GM21619 (cell line): ENCODE data around the gene ACTBL2.

Source experiments
- ATAC-seq: cut with Tn5 transposase; IDR thresholded peaks from one replicate; pipeline ENCODE4 v1.9.1; 2021; ENCODE audit not compliant: unreplicated experiment

Gene ACTBL2

DNA sequence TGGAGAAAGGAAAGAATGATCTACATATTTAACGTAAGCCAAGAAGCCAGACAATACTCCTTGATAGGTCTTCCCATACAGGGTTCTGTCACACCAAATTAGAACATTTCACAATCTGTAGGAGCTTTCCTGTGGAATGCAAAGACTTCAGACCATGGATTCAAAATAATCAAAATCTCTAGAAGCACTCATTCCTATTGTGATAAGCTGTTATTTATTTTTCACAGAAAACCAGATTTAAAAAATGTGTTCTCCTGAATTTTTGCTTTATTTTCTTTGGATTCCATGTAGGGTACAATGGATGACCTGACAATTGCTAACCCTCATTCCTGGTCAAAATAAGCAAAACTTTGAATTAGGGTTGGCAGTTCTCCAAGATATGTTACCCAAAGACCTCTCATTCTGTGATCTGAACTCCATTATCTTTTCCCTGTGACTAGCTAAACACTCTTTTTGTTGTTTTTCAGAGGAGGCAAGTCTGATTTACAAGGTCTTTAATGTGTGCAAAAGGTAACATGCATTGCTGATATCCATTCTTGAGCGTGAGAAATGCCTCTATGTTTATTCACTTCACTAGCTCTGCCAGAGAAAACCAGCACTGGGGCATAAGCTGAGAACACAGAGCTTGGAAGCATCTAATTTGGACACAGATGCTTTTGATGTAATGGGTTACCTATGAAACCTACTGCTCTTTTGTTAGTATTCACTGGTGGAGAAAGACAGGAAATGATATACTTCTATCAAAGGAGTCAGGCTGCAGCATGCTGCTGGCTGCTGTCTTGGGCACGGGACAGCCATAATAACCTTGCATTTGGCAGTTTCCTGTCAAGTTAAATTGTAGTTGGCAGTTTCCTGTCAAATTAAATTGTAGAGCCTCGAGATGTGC lies 31.4 kb downstream of the ACTBL2 start:
- ATAC-seq = no peak

DNA sequence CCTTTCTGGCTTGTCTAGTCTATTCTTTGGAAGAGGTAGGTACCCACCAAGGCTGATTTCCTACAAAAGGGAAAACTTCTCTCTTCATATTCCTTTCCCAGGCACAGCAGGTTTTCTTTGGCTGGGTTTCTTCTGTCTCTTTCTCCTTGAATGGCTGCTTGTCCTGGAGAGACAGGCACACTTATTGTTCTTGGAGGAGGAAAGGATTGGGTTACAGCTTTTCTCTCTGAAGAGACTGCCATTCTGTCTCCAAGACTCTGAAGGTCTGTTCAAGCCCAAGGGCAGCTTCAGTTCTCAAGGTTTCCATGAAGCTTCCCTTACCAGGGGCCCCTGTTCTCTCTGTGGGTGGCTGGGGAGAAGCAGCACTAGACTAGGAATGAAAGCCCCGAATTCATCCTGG lies 33.9 kb downstream of the ACTBL2 start:
- no peak for ATAC-seq

DNA sequence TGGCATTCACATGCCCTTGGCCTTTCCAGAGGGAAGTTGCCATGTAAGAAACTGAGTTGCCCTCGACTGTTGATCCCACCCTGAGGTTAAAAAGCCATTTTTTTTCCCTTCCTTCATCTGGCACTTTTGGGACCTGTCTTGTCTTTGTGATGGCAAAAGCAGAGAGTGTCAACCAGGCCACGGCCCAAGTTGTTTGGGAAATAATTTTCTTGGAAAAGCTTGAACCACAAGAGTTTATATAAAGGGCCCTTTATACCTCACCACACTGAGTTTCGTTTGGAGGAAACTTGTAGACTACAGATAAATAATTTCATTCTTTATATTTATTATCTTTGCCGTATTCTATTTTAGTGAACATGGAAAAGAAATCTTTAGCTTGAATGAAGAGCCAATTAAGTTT lies 34.3 kb downstream of the ACTBL2 start:
- ATAC-seq = no peak

DNA sequence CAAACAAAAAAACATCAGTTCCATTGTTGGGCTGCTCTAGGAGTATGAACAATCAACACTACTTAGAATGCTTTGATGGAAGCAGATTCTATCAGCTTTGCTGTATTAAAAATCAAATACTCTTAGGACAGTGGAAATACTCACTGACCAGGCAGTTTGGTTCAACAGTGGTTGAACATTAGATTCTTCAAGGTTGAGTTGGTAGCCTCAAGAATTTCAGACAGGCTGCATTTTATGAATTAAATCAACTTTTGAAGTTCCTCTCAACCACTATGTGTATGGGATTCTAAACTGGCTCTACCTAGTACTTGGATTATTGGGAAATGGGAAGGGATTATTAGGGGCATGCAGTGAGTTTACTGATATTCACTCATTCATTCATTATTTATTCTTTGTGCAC lies 35.0 kb downstream of the ACTBL2 start:
- no peak for ATAC-seq

DNA sequence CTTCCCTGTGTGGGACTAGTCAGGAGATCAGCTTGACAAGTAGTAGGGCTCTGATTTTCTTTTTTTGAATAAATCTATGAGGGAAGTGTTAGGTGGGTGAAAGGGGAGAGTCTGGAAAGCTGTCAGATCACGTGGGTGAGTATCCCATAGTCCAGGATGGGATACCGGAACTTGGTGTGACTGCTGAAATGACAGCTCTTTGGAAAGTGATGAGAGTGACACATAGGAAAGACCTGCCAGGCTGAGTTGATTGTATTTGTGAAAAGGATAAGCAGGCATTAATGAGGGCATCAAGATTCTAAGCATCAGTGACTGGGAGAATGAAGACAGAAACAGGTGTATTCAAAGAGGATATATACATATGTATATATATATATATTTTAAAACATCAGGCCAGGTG lies 35.6 kb downstream of the ACTBL2 start:
- no peak for ATAC-seq

DNA sequence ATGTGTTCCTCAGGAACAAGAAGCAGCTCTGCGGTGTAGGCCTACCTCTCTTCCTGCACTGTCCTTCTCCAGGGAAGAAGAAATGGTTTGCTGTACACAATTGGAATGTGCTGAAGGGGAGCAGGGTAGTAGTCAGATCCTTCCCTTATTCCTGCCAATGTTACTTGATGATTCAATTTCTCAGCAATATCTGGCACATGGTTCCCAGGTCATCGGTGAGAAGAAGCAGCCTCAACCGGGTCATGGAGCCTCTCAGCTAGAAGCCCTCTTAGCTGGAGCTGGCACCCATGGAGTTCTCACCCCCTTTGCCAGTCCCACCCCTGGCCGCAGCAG lies 36.9 kb downstream of the ACTBL2 start:
- ATAC-seq = no peak

DNA sequence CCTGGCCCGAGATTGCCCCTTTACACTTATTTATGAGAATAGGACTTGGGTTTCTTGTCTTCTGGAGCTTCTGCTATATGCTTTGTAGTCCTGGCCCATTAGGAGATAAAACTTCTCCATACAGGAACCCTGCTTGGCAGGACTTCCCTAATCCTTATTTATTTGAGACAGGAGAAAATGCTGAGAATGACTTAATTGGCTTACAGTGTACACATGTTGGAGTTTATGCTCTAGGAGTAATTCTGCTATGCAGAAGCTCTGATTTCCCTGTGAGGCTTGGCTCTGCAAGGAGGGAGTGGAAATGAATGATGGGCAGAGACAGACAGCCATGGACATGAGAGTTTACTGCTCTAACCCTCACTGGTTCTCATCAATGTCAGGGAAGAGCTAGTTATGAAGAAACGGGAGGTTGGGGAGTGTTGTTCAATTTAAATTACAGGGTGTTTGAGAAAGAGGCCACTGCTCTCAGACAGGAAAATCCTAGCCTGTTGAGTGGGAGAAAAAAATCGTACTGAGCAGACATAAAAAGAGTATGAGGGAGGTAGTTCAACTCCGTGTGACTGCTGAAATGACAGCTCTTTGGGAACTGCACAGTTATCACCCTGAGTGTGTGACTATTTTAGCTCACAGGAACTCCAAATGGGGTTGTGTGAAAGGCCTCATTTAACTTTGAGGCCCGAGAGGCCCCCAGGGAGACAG lies 37.5 kb downstream of the ACTBL2 start:
- ATAC-seq = no peak

DNA sequence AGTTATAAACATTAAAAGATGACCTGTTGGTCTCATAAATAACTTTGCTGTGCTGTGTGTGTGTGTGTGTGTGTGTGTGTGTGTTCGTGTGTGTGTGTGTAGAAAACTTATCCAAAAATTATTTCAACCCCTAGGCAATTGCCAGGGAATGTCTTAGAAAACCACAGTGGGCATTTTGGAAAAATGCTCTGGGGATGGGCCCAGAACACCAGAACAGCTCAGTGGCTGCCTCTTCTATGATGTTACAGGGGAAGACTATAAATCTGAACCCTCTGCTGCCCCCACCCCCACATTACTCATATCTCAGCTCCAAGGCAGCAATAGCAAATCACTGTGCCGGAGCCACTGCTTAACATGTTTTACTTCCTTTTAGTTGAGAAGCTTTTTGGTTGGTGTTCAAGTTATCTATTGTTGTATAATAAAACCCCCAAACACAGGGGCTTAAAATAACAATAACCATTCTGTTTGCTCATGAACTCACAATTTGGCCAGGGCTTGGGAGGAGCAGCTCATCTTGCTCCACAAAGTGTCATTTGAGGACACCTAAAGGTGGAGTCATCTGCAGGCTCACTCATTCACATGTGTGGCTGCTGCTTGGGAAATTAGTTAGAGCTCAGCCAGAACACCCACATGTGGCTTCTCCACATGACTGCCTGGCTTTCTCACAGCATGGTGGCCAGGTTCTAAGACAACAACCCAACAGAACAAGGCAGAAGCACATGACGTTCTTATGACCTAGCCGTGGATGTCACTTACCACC lies 40.4 kb downstream of the ACTBL2 start:
- peak; percentile 54 for ATAC-seq

DNA sequence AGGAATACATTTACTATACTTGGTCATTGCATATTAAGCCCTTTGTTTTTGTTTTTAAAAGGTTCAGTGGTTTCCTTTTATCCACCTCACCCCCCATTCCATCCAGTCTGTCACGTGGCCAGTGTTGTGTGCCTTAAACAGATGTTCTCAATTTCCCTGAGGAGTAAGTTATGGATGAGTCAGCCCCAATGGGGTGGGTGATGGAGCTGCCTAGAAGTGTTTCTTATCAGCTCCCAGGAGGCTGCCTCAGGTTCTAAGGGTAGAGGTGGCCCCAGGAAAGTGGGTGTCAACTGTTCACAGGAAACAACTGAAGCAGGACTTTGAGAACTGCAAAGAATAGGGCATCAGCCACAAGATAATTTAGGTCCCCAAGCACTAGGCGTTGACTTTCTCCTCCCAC lies 41.1 kb downstream of the ACTBL2 start:
- ATAC-seq = no peak

DNA sequence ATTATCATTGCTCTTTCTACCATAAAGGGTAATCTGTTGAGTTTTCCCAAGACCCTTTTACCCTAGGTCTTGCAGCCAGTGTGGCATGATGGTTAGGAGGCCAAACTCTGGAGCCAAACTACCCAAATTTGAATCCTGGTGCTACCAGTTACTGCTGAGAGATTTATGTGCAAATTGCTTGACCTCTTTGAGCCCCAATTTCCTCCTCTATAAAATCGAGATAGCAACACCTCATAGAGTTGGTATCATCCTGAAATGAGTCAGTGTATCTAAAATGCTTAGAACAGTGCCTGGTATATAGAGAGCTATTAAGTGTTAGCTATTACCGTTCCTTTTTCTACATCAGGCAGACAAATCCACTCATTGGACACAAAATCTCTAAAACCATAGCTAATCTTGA lies 43.0 kb downstream of the ACTBL2 start:
- no peak for ATAC-seq

DNA sequence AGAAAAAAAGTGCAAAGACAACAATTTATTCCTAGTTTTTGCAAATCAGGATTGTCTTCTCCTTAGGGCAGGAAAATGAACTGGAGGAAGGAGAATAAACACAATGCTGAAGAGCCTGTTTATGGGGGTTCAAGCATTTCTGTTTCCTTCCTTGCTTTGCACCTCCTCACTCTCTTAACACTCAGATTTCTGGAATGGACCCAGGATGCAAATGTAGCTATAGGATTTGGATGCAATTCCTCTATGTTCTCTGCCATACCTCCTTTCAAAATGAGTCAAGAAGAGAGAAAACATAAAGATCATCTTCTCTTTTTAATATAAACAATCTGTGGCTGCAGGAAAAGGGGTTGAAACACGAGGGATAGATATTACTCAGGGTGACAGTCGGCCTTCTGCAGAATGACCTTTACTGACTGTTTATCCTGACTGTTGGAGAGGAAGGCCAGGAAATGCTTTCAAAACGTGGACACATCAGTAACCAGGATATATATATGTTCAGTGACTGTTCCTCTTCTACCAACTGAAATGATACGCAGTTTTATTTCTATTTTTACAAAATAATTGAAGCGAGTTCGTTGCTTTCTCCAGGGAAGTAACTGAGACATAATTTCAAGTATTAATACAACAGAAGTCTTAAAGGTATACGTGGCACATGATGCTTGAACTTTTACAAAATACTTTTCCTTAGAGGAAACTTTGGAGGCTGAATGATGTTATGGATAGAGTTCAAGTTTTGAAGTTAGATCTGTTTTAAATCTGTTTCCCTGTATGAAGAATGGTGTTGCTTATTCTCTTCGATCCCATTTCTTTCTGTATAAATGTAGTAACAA lies 44.4 kb downstream of the ACTBL2 start:
- no peak for ATAC-seq

DNA sequence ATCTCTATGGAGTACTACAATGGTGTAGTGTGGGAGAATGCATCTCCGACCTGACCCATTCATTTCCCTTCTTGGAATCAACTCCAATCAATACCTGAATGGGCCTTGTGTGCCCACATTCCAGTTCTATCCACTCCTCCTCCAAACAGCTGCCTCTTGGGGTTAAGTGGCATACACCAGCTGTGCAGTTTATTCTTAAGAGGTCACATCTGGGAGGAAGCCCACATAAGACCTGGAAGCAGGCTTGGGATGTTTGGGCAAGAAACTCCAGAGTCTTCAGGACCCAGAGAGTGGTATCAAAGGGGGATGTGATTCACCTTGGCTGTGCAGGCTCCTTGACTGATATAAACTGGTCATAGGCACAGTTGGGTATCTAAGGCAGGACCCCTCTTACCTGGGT lies 46.0 kb downstream of the ACTBL2 start:
- ATAC-seq = no peak

DNA sequence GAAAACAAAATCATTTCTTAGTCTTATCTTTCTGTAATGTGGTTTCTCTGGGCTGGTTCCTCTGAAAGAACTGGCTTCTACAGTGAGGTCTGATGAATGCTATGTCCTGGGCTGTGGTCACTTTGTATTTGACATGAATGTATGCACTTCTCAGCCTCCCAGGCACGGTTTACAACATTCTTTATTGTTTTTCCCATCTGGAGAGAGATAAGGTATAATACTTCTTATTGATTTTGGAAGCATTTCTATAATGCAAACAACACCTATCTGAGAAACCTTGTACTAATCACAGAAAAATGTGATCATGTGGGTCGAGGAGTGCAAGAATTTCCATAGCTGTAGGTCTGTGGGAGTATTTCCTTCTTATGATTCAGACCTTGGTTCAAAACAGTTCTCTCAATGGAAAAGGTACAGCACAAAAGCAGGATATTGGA lies 46.9 kb downstream of the ACTBL2 start:
- no peak for ATAC-seq

DNA sequence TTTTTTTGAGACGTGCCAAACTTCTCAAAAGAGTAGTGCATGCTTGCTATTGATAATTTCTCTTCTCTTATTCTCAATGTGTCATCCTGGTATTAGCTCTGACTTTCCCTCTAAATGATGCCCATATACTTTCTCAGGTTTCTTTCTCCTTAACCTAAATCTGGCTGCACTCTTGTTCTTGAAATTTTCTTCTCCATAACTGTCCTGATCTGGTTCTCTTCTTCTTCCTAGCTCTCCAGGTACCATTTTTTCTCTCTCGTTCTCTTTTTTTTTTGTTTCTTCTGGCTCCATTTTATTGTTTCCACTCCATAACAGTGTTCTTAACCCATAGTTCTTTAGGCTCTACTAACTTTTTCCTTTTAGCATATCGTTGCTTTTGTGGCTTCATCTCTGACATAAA lies 47.9 kb downstream of the ACTBL2 start:
- ATAC-seq = no peak

DNA sequence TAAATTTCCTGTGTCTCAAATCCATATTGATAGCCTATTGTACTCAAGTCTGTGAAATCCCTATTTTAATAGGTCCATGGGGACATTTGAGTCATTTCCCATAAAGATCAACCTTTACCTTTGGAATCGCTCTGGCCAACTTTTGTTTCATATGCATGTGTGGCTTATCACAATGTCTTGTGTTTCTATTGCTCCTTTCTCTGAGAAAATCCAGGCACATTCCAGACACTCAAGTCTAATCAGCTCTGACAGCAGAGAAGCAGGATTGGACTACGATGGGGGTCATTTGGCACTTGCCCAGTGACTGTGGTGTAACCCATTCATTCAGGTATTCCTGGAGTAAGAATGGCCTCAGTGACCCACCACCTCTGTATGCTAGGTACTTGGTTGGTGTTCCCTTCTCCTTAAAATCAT lies 48.4 kb downstream of the ACTBL2 start:
- ATAC-seq = no peak

DNA sequence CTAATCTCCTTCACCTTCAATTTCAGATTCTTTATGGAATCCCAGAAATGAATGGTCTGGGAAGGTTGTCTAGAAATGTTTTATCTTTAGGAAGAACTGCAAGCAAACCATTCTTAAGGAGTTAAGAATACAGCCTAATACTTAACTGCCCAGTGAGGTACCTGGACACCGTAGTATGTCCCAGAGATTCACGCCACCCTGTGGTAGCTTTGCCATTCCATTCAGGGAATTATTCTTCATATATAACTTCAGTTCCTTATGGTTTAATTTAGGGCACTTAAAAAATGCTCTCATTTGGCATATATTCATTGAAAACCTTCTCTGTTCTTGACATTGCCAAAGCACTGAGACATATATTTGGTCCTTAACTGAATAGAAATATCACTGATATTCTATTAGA lies 49.7 kb downstream of the ACTBL2 start:
- ATAC-seq = no peak

DNA sequence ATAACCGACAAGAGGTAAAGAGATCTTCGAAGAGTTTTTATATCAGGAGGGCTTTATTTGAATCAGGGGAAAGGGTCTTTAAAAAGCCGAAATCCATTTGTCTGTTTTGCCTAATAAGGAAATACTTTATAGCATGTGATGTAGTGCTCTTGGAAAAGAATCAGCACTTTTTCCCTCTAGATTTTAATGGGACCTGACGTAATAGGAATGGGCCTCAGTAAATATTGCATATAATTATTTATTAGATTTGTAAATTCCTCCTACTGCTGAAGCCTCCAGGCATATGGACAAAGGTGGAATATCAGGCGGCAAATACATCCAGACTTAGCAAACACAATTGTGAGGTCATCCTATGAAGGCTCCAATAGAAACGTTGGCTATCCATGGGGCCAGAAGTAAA lies 50.9 kb downstream of the ACTBL2 start:
- no peak for ATAC-seq
